Measurements from ENCODE around the gene SEC61B. TPM values are rescaled to one million over a fixed set of nuclear protein-coding genes. Genes with fewer than 3 reads are reported as not detected.
A peak's percentile ranks its signal among the peaks of the same experiment; 100 is the strongest.

Gene SEC61B
- total and polyA plus RNA-seq, 2 donors (not counting 3 experiments of a cell fraction or from before 2014, with no cell fraction given) = 242 to 594 TPM

DNA sequence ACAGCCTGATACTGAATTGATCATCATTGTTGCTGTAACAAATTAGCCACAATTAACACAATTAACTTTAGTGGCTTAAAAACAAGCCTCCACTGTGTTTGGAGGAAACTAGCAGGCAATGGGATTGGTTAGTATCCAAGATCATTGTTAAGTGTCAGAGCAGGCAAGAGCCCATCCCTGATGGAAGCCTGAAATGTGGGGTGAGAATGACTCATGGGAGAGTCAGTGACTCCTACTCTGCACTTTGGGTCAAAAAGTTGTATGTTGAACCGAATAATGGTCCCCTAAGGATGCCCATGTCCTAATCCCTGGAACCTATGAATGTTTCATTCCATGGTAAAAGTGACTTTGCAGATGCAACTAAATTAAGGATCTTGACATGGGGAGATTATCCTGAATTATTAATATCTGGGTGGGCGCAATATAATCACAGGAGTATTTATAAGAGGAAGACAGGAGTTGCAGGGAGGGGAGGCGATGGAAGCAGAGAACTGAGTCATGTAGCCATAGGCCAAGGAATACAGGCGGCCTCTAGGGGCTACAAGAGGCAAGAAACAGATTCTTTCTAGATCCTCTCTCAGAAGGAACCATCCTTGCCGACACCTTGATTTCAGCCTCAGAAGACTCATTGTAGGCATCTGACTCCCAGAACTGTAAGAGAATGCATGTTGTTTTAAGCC is 29.2 kb upstream of the SEC61B start:
- Histone ChIP-seq H3K79me2 (ENCODE audit: control insufficient read depth, insufficient read depth, low read length) (no peaks in the 10 kb centered on the region), H3K9me1 (replicated peaks; ENCODE audit: control insufficient read depth, extremely low read depth, insufficient read depth, low read length) (no peaks in the 10 kb centered on the region), H2AFZ (ENCODE audit: low read depth, low read length) (no peak overlapping the region), H3K27ac (ENCODE audit: insufficient read depth, low read depth, low read length) (no peak overlapping the region), H3K4me3 (replicated peaks in 1 of 3; ENCODE audit: insufficient read depth in 1 of 3, low read depth in 1 of 3, low read length in 3 of 3) (no peak overlapping the region), H4K20me1 (replicated peaks; ENCODE audit: control insufficient read depth, extremely low read depth, insufficient read depth, low read length) (no peaks in the 10 kb centered on the region), H3K36me3 (ENCODE audit: control insufficient read depth in 2 of 2, extremely low read depth in 1 of 2, insufficient read depth in 2 of 2, low read length in 2 of 2) (no peaks in the 10 kb centered on the region), H3K9me3 (replicated peaks; ENCODE audit: control insufficient read depth, insufficient read depth, low read length) (no peaks in the 10 kb centered on the region), H3K4me1 (ENCODE audit: control insufficient read depth, extremely low read depth, insufficient read depth, low read length) (no peaks in the 10 kb centered on the region), H3K27me3 (ENCODE audit: control insufficient read depth in 2 of 2, insufficient read depth in 2 of 2, low read length in 2 of 2) (peaks cover 4 to 27% of the 10 kb centered on the region in 2 experiments), H3K9ac (replicated peaks; ENCODE audit: extremely low read depth, insufficient read depth, low read length) (no peak overlapping the region), H3K4me2 (ENCODE audit: insufficient read depth, low read length) (no peak overlapping the region)
- TF ChIP-seq MYC (IDR thresholded peaks at IDR 0.05; ENCODE audit: low read depth, low read length) (no peak), JUN (IDR thresholded peaks at IDR 0.05; ENCODE audit: borderline replicate concordance, insufficient read depth, insufficient read length, low read depth) (no peak)
- TF ChIP-seq, protein P1, sequence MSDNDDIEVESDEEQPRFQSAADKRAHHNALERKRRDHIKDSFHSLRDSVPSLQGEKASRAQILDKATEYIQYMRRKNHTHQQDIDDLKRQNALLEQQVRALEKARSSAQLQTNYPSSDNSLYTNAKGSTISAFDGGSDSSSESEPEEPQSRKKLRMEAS (IDR thresholded peaks at IDR 0.05; ENCODE audit: insufficient read depth, insufficient read length) = no peak
- TF ChIP-seq, protein P2, sequence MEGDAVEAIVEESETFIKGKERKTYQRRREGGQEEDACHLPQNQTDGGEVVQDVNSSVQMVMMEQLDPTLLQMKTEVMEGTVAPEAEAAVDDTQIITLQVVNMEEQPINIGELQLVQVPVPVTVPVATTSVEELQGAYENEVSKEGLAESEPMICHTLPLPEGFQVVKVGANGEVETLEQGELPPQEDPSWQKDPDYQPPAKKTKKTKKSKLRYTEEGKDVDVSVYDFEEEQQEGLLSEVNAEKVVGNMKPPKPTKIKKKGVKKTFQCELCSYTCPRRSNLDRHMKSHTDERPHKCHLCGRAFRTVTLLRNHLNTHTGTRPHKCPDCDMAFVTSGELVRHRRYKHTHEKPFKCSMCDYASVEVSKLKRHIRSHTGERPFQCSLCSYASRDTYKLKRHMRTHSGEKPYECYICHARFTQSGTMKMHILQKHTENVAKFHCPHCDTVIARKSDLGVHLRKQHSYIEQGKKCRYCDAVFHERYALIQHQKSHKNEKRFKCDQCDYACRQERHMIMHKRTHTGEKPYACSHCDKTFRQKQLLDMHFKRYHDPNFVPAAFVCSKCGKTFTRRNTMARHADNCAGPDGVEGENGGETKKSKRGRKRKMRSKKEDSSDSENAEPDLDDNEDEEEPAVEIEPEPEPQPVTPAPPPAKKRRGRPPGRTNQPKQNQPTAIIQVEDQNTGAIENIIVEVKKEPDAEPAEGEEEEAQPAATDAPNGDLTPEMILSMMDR (IDR thresholded peaks at IDR 0.05; ENCODE audit: extremely low read depth in 1 of 2, insufficient read depth in 1 of 2, low read depth in 1 of 2, low read length in 2 of 2) = peak in 1 of 2 donors; percentile 29
- ChIA-PET POLR2A (no interaction called here), CTCF (no interaction called here)
- intact Hi-C loops (cut with micrococcal nuclease) = no loop called here
- BruUV-seq (replicated peaks) = no TSS peak
- no peak for FAIRE-seq
- dilution Hi-C loops (cut with MboI; ENCODE audit: extremely low pct_ligation_motif_present, low sequenced_read_pairs) = no loop called here
- DNase-seq (ENCODE audit: low read depth, low spot score) = no peak

DNA sequence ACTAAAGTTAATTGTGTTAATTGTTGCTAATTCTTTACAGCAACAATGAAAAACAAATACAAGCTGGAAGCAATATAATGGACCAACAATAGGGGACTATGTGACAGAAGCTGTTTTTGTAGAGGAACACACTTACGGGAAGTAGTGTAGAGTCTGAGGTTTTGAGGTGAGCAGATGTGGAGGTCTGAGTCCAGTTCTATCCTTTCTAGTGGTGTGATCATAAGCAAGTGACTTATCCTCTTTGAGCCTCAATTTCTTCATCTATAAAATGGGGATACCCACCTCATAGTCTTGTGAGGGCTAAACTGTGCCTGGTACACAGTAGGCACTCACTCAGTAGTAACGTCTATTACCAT is 28.6 kb upstream of the SEC61B start:
- H2AFZ ChIP-seq (ENCODE audit: low read depth, low read length) = no peak overlapping the region
- no peak for DNase-seq (ENCODE audit: low read depth, low spot score)
- intact Hi-C loops (cut with micrococcal nuclease) (no loop called here), dilution Hi-C loops (cut with MboI; ENCODE audit: extremely low pct_ligation_motif_present, low sequenced_read_pairs) (no loop called here)
- CTCF ChIA-PET = no interaction called here
- peaks cover 2 to 27% of the 10 kb centered on the region in 2 experiments for H3K27me3 ChIP-seq (ENCODE audit: control insufficient read depth in 2 of 2, insufficient read depth in 2 of 2, low read length in 2 of 2)
- H3K9me3 ChIP-seq (replicated peaks; ENCODE audit: control insufficient read depth, insufficient read depth, low read length) = no peaks in the 10 kb centered on the region
- FAIRE-seq = no peak
- no peak overlapping the region for H3K9ac ChIP-seq (replicated peaks; ENCODE audit: extremely low read depth, insufficient read depth, low read length)
- H3K4me1 ChIP-seq (ENCODE audit: control insufficient read depth, extremely low read depth, insufficient read depth, low read length) = no peaks in the 10 kb centered on the region
- H4K20me1 ChIP-seq (replicated peaks; ENCODE audit: control insufficient read depth, extremely low read depth, insufficient read depth, low read length) = no peaks in the 10 kb centered on the region
- H3K9me1 ChIP-seq (replicated peaks; ENCODE audit: control insufficient read depth, extremely low read depth, insufficient read depth, low read length) = no peaks in the 10 kb centered on the region
- no peak overlapping the region for H3K4me2 ChIP-seq (ENCODE audit: insufficient read depth, low read length)
- POLR2A ChIA-PET = no interaction called here
- H3K79me2 ChIP-seq (ENCODE audit: control insufficient read depth, insufficient read depth, low read length) = no peaks in the 10 kb centered on the region
- no peak overlapping the region for H3K4me3 ChIP-seq (replicated peaks in 1 of 3; ENCODE audit: insufficient read depth in 1 of 3, low read depth in 1 of 3, low read length in 3 of 3)
- TF ChIP-seq, protein P2 (IDR thresholded peaks at IDR 0.05; ENCODE audit: extremely low read depth in 1 of 2, insufficient read depth in 1 of 2, low read depth in 1 of 2, low read length in 2 of 2) = no peak
- TF ChIP-seq POLR2A (IDR thresholded peaks at IDR 0.05; ENCODE audit: low read depth, low read length) = no peak
- TF ChIP-seq FOS (IDR thresholded peaks at IDR 0.05; ENCODE audit: borderline replicate concordance, insufficient read depth, low read length) = no peak
- no peak for TF ChIP-seq MYC (IDR thresholded peaks at IDR 0.05; ENCODE audit: low read depth, low read length)
- no peaks in the 10 kb centered on the region for H3K36me3 ChIP-seq (ENCODE audit: control insufficient read depth in 2 of 2, extremely low read depth in 1 of 2, insufficient read depth in 2 of 2, low read length in 2 of 2)
- no peak overlapping the region for H3K27ac ChIP-seq (ENCODE audit: insufficient read depth, low read depth, low read length)
- BruUV-seq (replicated peaks) = no TSS peak

All from endothelial cell of umbilical vein (primary cell).